PC-3 (cell line): ENCODE data around the gene MIB1. TPM values are rescaled to one million over a fixed set of nuclear protein-coding genes. Genes with fewer than 3 reads are reported as not detected.

Experiments
- ATAC-seq: fragments of 200-7000 bp; cut with Tn5 transposase; 2 replicates; pipeline ENCODE4 v1.9.1; 2020; ENCODE audit warnings: mild to moderate bottlenecking, moderate library complexity
- BruUV-seq: library from RNA; stranded (reverse); fragments of 400-500 nt; replicated peaks from 2 replicates; lab custom pipeline; 2021; lab: Mats Ljungman, UMichigan
- CTCF ChIA-PET: fragments of 300-600 bp; sonication (Branson Sonifier 250); formaldehyde crosslinking; loops from one replicate; lab custom pipeline; 2022; ENCODE audit warnings: antibody characterized with exemption; lab: Charles Lee
- POLR2A ChIA-PET: fragments of 300-600 bp; sonication (Branson Sonifier 250); formaldehyde crosslinking; loops from one replicate; lab custom pipeline; 2022; ENCODE audit warnings: antibody characterized with exemption; ENCODE audit not compliant: unreplicated experiment; lab: Charles Lee
- DNase-seq: peaks from one replicate; pipeline ENCODE4 v3.0.0-alpha.2; 2015
- H2AFZ ChIP-seq: fragments of 300-600 bp; sonication (generic); 2 replicates; pipeline ENCODE4 v1.6.0; 2016; ENCODE audit warnings: antibody characterized with exemption, low read length
- H3F3A ChIP-seq: fragments of 300-600 bp; sonication (generic); one replicate; pipeline ENCODE4 v1.6.0; 2017; ENCODE audit warnings: antibody characterized with exemption, low read length, control low read depth, mild to moderate bottlenecking; ENCODE audit not compliant: unreplicated experiment
- H3K27ac ChIP-seq: fragments of 300-600 bp; sonication (generic); 2 replicates; pipeline ENCODE4 v1.5.1; 2016; ENCODE audit warnings: mild to moderate bottlenecking, low read length
- H3K27me3 ChIP-seq: fragments of 300-600 bp; sonication (generic); 2 replicates; pipeline ENCODE4 v1.6.1; 2016; ENCODE audit warnings: low read length, mixed read lengths
- H3K36me3 ChIP-seq: fragments of 300-600 bp; sonication (generic); 2 replicates; pipeline ENCODE4 v1.6.1; 2016; ENCODE audit warnings: low read depth, mixed run types, low read length, mixed read lengths
- H3K4me1 ChIP-seq: fragments of 300-600 bp; sonication (generic); 2 replicates; pipeline ENCODE4 v1.5.1; 2016; ENCODE audit warnings: low read length; ENCODE audit not compliant: insufficient read depth
- H3K4me2 ChIP-seq: fragments of 300-600 bp; sonication (generic); 2 replicates; pipeline ENCODE4 v1.6.0; 2016; ENCODE audit warnings: low read length
- H3K4me3 ChIP-seq: fragments of 300-600 bp; sonication (generic); 2 replicates; pipeline ENCODE4 v1.5.1; 2016; ENCODE audit warnings: mild to moderate bottlenecking, low read length, mixed read lengths
- H3K79me2 ChIP-seq: fragments of 300-600 bp; sonication (generic); 2 replicates; pipeline ENCODE4 v1.6.1; 2017; ENCODE audit warnings: low read length, mixed read lengths
- H3K9ac ChIP-seq: fragments of 300-600 bp; sonication (generic); 2 replicates; pipeline ENCODE4 v1.6.0; 2016; ENCODE audit warnings: mild to moderate bottlenecking, low read length
- H3K9me2 ChIP-seq: fragments of 300-600 bp; sonication (generic); replicated peaks from 2 replicates; pipeline ENCODE4 v1.6.1; 2016; ENCODE audit warnings: mixed run types, low read length, mixed read lengths
- H3K9me3 ChIP-seq: fragments of 300-600 bp; sonication (generic); 2 replicates; pipeline ENCODE4 v1.6.1; 2016; ENCODE audit warnings: low read length, mixed read lengths
- H4K20me1 ChIP-seq: fragments of 300-600 bp; sonication (generic); 2 replicates; pipeline ENCODE4 v1.6.1; 2016; ENCODE audit warnings: low read length, mixed read lengths
- CTCF ChIP-seq: fragments of 300-600 bp; sonication (generic); conservative IDR thresholded peaks from 2 replicates; pipeline ENCODE4 v1.5.1; 2017; ENCODE audit warnings: antibody characterized with exemption, low read depth, mild to moderate bottlenecking, low read length
- EZH2 ChIP-seq: fragments of 300-600 bp; sonication (generic); IDR thresholded peaks from one replicate; pipeline ENCODE4 v1.6.1; 2017; ENCODE audit warnings: antibody characterized with exemption, mild to moderate bottlenecking, low read length; ENCODE audit not compliant: unreplicated experiment
- EZH2phosphoT487 ChIP-seq: fragments of 300-600 bp; sonication (generic); IDR thresholded peaks from 2 replicates; pipeline ENCODE4 v1.6.1; 2018; ENCODE audit warnings: mild to moderate bottlenecking, antibody characterized with exemption, low read length, borderline replicate concordance
- intact Hi-C: fragments of 100-400 bp; cut with micrococcal nuclease; formaldehyde crosslinking; loops from 2 replicates; pipeline ENCODE4 v1.9.0; 2023
- total RNA-seq: library from RNA; depleted of rRNA; stranded (reverse); fragments of >200 nt; gene quantifications from 2 replicates; pipeline ENCODE4 v1.2.3, GENCODE V29; 2014

Gene MIB1
- total RNA-seq, 1 experiment from 2014 or later: 25.1 TPM

DNA sequence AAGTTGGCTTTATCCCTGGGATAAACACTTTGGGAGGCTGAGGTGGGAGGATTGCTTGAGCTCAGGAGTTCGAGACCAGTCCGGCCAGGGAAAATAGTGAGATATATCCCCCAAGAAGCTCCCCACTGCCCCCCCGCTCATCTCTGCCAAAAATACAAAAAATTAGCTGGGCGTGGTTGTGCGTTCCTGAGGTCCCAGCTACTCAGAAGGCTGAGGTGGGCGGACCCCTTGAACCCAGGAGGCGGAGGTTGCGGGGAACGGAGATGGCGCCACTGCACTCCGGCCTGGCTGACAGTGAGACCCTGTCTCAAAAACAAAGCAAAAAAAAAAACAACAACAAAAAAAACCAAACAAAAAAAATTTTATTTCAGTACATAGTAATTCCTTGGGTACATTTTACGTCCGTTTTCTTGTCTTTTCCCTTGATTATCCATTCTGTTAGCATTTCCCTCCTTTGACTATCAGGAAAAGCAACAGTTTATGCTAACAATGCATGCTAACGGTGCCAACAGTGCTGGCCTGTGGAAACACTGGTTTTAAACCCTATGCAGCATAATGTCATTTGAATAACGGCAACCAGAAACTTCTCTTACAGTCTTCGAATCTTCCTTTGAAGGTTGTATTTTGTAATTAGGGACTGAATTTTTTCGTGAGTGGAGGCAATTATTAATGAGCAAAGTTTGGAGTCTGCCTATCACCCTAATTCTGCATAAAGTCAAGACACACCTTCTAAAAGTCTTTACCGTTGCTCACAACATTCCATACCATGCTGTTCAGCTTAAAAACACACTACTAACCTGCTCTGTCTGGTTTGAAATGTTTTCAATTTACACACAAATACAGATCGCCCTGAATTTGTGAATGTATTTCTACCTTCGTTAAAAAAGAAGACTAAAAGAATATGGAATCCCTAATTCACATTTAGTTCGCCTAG lies 721 bp upstream of the MIB1 start:
- peaks cover 27% of the 10 kb centered on the region for H3K4me1 ChIP-seq
- no peaks in the 10 kb centered on the region for H3K36me3 ChIP-seq
- ChIA-PET POLR2A (interaction anchor here (0.6 to 1.4 kb wide), 12 partner anchors 20 to 349 kb away, joined by 3 to 14 read pairs (median 6); partner anchors contain the start of genes ABHD3 and ESCO1), CTCF (interaction anchor here (1.0 to 1.7 kb wide), 4 partner anchors 35 to 139 kb away, joined by 3 to 9 read pairs (median 6); partner anchors contain the start of genes ABHD3 and ESCO1)
- H3F3A ChIP-seq: no peaks in the 10 kb centered on the region
- no peak overlapping the region for H3K9ac ChIP-seq
- peaks cover 17% of the 10 kb centered on the region; the same call in 1 of the 2 replicates for H4K20me1 ChIP-seq
- intact Hi-C loops: loop anchor here (2.0 kb wide), 2 partner anchors 35 to 101 kb away; partner anchors contain the start of gene ABHD3
- H3K79me2 ChIP-seq: peaks cover 35% of the 10 kb centered on the region
- H3K9me2 ChIP-seq: no peaks in the 10 kb centered on the region
- BruUV-seq: TSS peak; percentile 76
- no peaks in the 10 kb centered on the region for H3K27me3 ChIP-seq
- DNase-seq (no peak), ATAC-seq (peak; percentile 31)
- peak overlapping the region; percentile 75 for H3K4me2 ChIP-seq
- H2AFZ ChIP-seq: peak overlapping the region; percentile 72
- no peak overlapping the region for H3K27ac ChIP-seq
- H3K4me3 ChIP-seq: peak overlapping the region; percentile 88
- H3K9me3 ChIP-seq: no peaks in the 10 kb centered on the region
- TF ChIP-seq CTCF (no peak), EZH2phosphoT487 (no peak), EZH2 (no peak)

DNA sequence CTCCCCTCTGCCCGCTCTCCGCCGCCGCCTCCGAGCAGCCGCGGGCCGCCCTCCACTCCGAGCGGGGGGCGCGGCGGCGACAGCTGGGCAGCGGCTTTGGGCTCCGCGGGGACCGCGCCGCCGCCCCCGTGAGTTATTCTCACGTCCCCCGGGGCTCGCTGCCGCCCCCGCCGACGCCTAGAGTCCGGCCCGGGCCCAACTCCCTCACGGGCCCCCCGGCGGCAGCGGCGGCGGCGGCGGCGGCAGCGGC lies 645 bp downstream of the MIB1 start:
- Histone ChIP-seq H3K79me2 (peaks cover 49% of the 10 kb centered on the region), H3F3A (no peaks in the 10 kb centered on the region), H3K9ac (peak overlapping the region; percentile 97), H4K20me1 (peaks cover 17% of the 10 kb centered on the region; the same call in 1 of the 2 replicates), H3K36me3 (no peaks in the 10 kb centered on the region), H3K27me3 (no peaks in the 10 kb centered on the region), H3K9me3 (no peaks in the 10 kb centered on the region), H2AFZ (peak overlapping the region; percentile 94; the same call in 1 of the 2 replicates), H3K27ac (no peak overlapping the region; the same call in 1 of the 2 replicates), H3K4me2 (peak overlapping the region; percentile 88), H3K4me1 (peaks cover 27% of the 10 kb centered on the region), H3K9me2 (no peaks in the 10 kb centered on the region), H3K4me3 (peak overlapping the region; percentile 88)
- DNase-seq (no peak), ATAC-seq (no peak)
- ChIA-PET CTCF (interaction anchor here (1.7 kb wide), 1 partner anchor 140 kb away, joined by 9 read pairs; the partner anchor contains the start of gene ESCO1), POLR2A (no interaction called here)
- no TSS peak for BruUV-seq
- intact Hi-C loops: loop anchor here (2.0 kb wide), 2 partner anchors 36 to 102 kb away; partner anchors contain the start of gene ABHD3
- no peak for TF ChIP-seq EZH2phosphoT487
- TF ChIP-seq EZH2: no peak
- TF ChIP-seq CTCF: no peak
